Midbrain (tissue), 1 donor: ENCODE measurements around the gene SLFN12L.
"Not testable (repeated sequence)": the region's sequence is repeated elsewhere in the genome, so short reads cannot be mapped to it uniquely, and the experiment has no call there.

ENCODE experiments used
- DNase-seq: peaks from one replicate; lab custom pipeline; 2025; lab: John Stamatoyannopoulos, UW

Gene SLFN12L

DNA sequence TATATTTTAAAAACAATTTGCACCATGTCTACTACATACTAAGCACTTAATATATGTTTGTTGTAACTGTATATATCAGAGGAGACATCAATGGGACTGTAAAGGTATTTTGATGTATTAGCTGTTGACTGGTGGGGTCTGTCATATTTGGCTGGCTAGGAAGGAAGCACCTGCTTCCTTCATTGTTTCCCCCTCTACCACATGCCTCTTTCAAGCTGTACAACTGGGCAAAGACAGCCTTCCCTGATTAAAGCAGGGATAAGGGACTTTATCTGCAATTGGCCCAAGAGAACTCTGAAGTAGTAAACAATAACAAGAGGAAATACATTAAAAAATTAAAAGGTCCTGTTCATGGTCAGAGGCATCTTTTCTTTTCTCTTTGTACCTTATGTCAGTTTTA lies 5.5 kb upstream of the SLFN12L start:
- DNase-seq = no peak

DNA sequence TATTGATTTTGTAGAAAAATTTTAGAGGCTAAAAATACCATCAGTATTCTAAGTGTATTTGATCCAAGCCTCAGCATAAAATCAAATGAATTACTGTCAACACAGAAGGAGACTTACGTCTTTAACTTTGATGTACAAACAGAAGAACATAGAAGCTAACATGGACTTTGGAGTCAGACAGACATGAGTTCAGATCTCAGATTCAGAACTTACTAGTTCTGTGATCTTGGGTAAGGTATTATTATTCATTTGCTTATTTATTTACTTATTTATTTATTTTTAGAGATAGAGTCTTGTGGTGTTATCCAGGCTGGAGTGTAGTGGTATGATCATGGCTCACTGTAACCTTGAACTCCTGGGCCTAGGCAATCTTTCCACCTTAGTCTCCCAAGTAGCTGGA lies 4.0 kb upstream of the SLFN12L start:
- no peak for DNase-seq

DNA sequence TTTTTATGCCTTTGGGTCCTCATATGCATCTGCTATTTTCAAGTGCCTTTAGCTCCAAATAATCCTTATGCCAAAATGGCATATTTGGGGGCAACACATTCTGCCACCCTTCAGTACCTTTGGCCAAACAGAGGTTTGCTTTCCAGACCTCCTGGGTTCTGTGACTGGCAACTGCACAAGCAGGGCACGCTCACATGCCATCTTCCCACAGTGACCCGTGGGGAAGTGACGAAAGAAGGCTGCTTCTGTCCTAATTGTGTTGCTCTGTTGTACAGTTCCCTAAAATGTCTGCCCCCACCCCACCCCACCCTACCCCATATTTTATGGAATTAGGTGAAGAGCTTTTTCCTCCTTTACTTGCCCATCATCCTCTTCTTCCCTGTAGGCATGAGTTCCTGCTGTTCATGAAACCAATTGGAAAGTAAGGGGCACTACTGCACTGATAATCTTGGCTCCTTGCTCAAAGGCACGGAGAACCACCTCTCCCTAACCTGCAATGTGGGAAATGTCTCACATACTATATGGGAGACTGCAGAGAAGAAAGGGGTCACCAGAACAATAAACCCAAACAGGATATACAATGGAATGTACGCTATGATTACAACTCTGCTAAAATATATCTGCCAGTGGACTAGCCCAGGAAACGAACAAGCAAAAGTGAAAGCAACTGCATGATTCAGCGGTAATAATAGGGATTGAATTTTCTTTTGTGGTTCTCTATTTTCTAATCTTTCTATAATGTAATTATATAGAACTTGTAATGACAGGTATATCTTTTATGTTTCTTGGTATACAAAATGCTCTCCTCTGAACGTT lies 3.3 kb upstream of the SLFN12L start:
- no peak for DNase-seq

DNA sequence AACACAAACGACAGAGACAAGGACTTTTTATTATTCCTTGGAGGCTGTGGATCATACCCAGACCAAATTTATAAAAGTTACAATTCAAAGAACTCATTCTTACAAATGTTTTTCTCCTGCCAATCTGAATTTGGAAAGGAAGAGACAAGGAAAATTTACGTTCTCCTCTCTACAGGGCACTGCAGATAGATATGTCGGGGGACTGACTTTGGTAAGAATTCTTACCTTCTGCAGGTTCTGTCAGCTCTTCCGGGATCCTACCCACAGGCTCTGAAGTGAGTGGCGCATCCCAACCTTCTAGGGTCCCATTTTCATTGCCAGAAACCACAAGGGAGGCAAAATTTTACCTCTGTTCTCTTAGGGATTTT lies 2.2 kb upstream of the SLFN12L start:
- no peak for DNase-seq

DNA sequence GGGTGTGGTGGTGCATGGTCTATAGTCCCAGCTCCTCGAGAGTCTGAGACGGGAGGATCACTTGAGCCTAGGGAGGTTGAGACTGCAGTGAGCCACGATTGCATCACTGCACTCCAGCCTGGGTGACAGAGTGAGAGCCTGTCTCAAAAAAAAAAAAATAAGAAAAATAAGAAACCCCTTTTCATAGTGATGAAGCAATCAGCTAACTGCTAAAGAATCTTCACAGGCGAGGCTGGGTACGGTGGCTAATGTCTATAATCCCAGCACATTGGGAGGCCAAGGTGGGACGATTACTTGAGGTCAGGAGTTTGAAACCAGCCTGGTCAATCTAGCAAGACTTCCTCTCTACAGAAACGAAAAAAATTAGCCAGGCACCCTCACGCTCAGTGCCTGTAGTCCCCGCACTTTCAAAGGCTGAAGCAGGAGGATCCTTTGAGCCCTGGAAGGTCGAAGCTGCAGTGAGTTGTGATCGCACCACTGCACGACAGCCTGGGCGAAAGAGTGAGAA lies 760 bp downstream of the SLFN12L start:
- no peak for DNase-seq

DNA sequence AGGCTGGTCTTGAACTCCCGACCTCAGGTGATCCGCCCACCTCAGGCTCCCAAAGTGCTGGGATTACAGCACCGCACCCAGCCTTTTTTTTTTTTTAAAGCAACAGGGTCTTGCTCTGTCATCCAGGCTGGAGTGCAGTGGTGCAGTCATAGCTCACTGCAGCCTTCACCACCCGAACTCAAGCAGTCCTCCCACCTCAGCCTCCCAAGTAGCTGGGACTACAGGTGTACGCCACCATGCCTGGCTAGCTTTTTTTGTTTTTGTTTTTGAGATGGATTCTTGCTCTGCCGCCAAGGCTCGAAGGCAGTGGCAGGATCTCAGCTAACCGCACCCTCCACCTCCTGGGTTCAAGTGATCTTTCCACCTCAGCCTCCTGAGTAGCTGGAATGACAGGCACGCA lies 2.1 kb downstream of the SLFN12L start:
- not testable (repeated sequence) for DNase-seq

DNA sequence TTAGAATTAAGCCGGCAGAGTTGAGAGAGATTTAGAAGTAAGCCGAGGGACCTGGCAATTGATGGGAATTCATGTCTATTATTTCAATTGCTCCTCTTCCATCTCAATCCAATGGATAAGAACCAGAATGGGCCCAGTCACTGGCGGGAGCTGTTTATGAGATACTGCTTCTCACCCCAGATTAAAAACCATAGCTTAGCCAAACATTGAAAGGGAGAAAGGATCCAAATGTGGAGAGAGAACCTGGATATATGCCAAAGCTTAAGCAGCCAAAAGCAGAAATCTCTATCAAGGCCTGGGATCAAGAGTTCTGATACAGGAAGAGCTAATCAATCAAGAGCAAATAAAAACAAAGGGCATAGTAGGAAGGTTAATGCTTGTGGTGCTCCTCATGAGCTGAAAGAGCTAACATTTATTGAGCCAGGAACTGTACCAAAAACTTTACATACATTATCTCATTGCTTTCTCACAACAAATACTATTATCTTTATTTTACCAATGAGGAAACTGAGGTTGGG lies 2.8 kb downstream of the SLFN12L start:
- DNase-seq = no peak

DNA sequence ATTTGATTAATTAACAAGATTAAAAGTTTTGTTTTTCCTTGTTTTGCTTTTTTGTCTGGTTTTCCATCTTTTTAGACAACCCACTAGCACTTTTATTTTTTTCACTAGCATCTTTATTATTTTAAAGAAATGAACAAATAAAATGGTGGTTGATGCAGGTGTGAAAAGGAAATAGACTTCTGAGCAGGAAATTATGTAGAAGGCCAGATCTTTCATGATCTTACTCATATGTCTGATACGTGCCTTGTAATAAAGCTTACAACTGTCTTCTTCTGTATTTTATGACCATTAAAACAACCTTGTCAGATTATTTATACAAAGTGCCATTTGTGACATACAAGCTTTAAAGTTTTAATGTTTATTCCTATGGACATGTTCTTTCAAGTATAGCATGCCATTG lies 6.3 kb downstream of the SLFN12L start:
- DNase-seq = no peak

DNA sequence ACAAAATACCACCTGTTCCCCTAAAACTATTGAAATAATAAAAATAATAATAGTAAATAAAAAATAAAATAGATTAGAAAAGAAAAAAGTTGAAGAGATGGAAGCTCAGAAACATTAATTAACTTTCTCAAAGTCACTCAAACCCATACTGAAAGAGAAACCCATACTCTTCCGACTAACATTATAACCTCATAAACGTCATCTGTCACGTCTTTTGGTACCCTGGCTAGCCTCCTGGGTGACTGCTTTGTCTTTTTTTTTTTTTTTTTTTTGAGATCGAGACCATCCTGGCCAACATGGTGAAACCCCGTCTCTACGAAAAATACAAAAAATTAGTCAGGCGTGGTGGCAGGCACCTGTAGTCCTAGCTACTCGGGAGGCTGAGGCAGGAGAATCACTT lies 7.6 kb downstream of the SLFN12L start:
- no peak for DNase-seq

DNA sequence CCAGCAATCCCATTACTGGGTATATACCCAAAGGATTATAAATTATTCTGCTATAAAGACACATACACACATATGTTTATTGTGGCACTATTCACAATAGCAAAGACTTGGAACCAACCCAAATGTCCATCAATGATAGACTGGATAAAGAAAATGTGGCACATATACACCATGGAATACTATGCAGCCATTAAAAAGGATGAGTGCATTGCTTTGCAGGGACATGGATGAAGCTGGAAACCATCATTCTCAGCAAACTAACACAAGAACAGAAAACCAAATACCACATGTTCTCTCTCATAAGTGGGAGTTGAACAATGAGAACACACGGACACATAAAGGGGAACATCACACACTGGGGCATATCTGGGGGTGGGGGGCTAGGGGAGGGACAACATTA lies 8.2 kb downstream of the SLFN12L start:
- not testable (repeated sequence) for DNase-seq

DNA sequence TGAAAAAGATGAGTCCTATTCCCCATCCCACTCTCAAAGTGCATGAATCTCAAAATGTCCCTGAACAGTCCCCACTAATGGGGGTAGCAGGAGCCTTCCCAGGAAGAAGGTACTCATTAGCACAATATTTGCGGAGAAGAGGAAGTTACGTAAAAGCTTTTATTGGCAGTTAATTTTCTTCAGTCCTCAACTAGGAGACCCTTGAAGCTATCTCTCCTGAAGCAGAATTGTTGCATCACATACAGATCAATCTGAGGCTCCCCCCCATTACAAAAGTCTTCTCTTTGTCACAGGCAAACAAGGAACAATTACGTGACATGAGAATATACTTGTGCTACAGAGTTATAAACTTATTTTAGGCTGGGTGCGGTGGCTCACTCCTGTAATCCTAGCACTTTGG lies 14.2 kb downstream of the SLFN12L start:
- DNase-seq = no peak

DNA sequence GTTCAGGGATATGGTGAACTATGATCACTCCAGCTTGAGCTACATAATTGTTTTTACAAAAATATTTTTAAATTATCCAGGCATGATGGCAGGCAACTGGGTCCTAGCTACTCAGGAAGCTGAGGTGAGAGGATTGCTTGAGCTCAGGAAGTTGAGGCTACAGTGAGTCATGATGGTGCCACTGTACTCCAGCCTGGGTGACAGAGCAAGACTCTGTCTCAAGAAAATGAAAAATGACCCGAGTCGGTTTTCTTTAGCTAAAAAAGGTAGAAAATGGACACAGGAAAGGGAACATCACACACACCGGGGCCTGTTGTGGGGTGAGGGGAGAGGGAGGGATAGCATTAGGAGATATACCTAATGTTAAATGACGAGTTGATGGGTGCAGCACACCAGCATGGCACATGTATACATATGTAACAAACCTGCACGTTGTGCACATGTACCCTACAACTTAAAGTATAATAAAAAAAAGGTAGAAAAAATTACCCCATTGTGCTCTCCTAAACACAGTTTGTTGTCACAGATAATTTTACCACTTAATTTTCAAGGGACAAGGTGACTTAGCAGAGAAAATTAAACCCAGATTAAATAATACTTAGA lies 15.7 kb downstream of the SLFN12L start:
- not testable (repeated sequence) for DNase-seq

DNA sequence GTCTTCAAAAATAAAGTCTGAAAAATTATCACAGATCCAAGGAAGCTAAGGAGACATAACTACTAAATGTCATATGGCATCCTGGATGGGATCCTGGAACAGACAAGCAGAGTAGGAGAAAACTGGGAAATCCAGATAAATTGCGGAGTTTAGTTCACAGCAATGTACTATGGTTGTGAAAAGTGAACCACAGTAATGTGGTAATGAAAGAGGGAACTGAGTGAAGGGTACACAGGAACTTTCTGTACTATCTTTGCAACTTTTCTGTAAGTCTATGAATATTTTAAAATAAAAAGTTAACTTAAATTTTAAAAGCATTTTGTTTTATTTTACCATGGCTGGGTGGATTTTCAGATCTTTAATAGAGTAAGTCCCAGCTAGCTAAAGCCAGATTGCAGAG lies 16.3 kb downstream of the SLFN12L start:
- no peak for DNase-seq

DNA sequence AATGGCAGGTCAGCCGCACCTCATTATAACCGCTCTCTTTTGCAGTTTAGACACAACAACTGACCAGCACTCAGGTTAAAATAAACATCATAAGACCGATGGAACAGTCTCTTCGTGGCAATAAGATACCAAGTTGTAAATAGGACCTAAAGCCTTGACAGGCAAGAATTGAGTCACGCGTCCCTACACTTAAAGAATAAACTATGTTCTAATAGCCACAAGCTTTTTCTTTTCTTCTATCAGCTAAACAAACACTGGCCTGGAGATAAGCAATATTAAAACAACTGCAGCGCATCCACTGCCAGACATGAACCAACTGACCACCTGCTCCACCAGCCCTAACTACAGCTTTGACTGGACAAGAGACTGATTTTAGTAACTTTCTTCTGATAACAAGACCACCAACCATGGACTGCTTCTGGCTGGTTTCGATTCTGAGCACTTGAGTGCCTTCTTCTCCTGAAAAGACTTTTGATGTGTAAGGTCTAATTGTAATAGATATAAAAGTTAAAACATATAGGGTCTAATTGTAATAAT lies 17.5 kb downstream of the SLFN12L start:
- DNase-seq = no peak

DNA sequence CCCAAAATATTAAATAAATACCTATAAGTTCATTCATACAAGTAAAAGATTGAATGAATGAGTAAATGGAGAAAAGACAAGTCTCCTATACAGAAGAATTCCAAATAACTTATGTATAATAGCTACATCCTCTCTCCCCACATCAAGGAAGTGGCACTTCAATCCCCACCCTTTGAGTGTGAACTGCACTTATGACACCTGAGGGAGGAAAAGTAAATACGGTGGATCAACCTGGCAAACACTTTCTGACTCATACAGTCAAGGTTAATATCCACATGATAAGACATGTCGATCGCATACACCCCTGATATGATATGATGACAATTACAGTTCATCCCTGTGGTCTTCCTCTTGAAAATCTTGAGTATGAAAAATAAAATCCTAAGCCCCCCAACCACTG lies 18.0 kb downstream of the SLFN12L start:
- no peak for DNase-seq

DNA sequence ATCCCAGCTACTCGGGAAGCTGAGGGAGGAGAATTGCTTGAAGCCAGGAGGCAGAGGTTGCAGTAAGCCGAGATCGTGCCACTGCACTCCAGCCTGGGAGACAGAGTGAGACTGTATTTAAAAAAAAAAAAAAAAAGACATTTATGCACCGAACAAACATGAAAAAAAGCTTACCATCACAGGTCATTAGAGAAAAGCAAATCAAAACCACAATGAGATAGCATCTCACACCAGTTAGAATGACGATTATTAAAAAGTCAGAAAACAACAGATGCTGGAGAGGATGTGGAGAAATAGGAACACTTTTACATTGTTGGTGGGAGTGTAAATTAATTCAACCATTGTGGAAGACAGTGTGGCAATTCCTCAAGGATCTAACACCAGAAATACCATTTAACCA lies 19.0 kb downstream of the SLFN12L start:
- not testable (repeated sequence) for DNase-seq

DNA sequence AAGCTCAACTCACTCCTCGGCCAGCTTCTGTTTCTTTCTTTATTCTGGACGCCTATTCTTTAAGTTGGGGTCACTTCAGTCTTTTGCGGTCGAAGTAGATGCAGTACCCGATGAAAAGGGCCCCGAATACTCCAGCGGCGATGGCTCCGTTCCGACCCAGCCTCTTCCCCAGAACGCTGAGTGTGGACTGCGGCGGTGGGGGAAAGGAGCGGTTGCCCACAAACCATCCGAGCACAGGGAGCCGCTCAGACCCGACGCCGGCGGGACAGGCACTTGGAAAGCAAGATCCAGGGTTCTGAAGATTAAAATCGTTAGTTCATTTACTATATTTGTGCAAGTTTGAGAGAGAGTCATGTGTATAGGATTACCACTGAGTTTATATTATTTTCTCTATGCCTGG lies 22.5 kb downstream of the SLFN12L start:
- DNase-seq = no peak

DNA sequence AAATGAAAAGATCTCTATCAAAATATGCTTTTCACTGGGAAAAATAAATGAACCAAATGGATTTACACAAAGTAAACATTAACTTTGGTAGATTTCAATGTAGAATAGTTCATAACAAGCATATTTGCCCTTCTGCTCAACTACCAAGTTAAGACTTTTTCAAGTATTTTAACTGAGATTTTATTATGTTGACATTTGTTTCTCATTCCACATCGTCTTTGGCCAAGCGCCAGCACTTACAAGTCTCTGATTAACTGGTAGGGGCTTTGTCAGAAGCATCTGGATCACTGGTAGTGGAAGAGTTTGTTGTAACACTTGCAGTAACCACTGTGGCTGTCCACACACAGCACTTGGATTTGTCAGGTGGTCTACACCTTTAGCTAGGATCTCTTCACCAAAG lies 22.9 kb downstream of the SLFN12L start:
- no peak for DNase-seq

DNA sequence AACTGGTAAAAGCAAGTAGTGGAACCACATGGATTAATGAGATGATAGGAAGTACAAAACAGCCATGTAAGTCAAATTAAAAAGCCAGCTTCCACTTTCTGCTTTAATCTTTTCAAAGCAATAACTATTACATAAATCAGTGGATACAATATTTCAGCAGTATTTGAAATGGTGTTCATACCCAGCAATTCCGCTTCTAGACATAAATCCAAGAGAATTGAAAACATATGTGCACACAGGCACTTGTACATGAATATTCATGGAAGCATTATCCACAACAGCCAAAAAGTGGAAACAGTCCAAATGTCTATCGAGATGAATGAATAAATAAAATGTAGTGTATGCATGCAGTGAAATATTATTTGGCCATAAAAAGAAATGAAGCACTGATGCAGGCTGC lies 27.4 kb downstream of the SLFN12L start:
- DNase-seq = no peak

DNA sequence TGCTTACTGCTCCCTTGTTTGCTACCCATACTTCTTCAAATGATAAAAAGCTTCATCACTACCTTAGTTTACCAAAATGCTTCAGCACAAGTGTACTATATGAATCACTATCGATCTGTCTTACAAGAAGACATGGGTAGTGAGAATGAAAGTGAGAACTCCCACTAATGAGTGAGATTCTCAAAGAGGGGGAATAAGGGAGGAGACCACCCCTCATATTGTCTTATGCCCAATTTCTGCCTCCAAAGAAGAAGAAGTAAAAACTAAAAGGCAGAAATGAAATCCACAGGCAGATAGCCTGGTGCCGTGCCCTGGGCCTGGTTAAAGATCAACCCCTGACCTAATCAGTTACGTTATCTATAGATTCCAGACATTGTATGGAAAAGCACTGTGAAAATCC lies 29.8 kb downstream of the SLFN12L start:
- not testable (repeated sequence) for DNase-seq

DNA sequence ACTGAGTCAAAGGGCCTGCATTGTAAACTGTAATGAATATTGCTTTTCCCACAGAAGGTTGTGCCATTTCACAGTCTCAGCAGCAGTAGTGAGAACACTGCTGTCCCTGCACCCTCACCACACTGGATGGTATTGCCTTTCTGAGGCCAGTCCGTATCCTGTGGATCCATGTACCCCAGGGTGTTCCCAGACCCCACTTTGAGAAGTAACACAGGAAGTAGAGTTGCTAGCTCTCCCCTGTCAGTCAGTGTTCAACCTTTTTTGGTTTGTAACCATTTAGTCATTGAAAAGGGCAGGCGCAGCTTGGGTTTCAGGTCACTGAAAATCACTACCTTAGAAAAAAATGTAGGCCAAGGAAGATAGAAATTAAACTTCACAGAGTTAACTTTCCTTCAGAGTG lies 37.9 kb downstream of the SLFN12L start:
- no peak for DNase-seq

DNA sequence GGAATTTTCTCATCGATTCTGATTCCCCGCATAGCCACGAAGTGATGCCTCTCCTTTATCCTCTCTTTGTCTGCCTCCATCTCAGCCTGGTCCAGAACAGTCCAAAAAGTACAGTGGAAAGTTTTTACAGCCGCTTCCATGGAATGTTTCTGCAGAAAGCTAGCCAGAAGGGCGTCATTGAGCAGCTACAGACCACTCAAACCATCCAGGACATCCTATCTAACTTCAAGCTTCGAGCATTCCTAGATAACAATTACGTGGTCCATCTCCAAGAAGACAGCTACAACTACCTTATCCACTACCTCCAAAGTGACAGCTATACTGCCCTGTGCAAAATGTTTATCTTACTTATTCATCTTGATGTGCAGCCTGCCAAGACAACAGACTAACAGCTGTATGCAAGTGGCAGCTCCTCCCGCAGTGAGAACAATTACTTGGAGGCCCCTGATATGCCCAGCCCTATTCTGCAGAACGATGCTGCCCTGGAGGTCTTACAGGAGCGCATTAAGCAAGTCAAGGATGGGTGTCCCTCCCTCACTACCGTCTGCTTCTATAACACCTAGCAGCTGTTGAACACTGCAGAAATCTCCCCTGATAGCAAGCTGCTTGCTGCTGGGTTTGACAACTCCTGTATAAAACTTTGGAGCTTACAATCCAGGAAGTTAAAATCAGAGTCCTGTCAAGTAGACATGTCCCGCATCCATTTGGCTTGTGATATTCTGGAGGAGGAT lies 38.9 kb downstream of the SLFN12L start:
- no peak for DNase-seq
